Heart left ventricle (tissue), 16 donors: ENCODE data around the gene HAGHL. TPM values are rescaled to one million over a fixed set of nuclear protein-coding genes. Genes with fewer than 3 reads are reported as not detected.

Source experiments
- ATAC-seq, 4 donors: fragments of 200-7000 bp; cut with Tn5 transposase; one replicate each; pipeline ENCODE4 v1.9.1; 2020 to 2022; ENCODE audit warnings: moderate library complexity in 4 of 4, mild to moderate bottlenecking in 3 of 4, moderate number of reproducible peaks in 1 of 4
- DNase-seq, 5 donors: peaks; one replicate each; pipeline ENCODE4 v3.0.0-alpha.2; 2020
- H3K27ac ChIP-seq, 12 donors: fragments of 200-600 bp; sonication (generic) in 4 of 12; one replicate each; pipeline versions ENCODE4 v1.5.0 to v1.8.0; 2016 to 2022; ENCODE audit warnings: mild to moderate bottlenecking in 2 of 12
- H3K27me3 ChIP-seq, 9 donors: fragments of 200-600 bp; sonication (generic) in 2 of 9; one replicate each; pipeline versions ENCODE4 v1.5.1 to v1.8.0; 2016 to 2022; ENCODE audit warnings: mild to moderate bottlenecking in 3 of 9
- H3K36me3 ChIP-seq, 9 donors: fragments of 200-600 bp; sonication (generic) in 2 of 9; one replicate each; pipeline versions ENCODE4 v1.5.0 to v1.8.0; 2018 to 2022; ENCODE audit warnings: mild to moderate bottlenecking in 2 of 9
- H3K4me1 ChIP-seq, 12 donors: fragments of 200-600 bp; sonication (generic) in 4 of 12; one replicate each; pipeline versions ENCODE4 v1.5.0 to v1.8.0; 2016 to 2022; ENCODE audit warnings: mild to moderate bottlenecking in 3 of 12
- H3K4me3 ChIP-seq, 12 donors: fragments of 200-600 bp; sonication (generic) in 4 of 12; one replicate each; pipeline versions ENCODE4 v1.5.0 to v1.8.0; 2017 to 2022; ENCODE audit warnings: mild to moderate bottlenecking in 9 of 12, moderate library complexity in 4 of 12
- H3K9me3 ChIP-seq, 12 donors: fragments of 200-600 bp; sonication (generic) in 4 of 12; one replicate each; pipeline versions ENCODE4 v1.5.0 to v1.8.0; 2016 to 2022; ENCODE audit warnings: mild to moderate bottlenecking in 1 of 12
- POLR2A ChIP-seq, 2 donors: fragments of 450-650 bp; IDR thresholded peaks; one replicate each; pipeline ENCODE4 v1.6.1; 2017; ENCODE audit warnings: antibody characterized with exemption in 2 of 2, mild to moderate bottlenecking in 2 of 2, moderate library complexity in 2 of 2
- WGBS, 4 donors: extraction: QIAGEN DNeasy Blood & Tissue Kit in 2 of 4; methylation state at CpG; one replicate each; pipeline versions ENCODE4 v1.1.5 to v1.1.7; 2013 to 2018; 5-methylcytosine and 5-hydroxymethylcytosine counted together
- intact Hi-C, 10 donors: fragments of 100-400 bp; cut with DNase I; formaldehyde crosslinking; loops; one replicate each; pipeline versions ENCODE4 v1.11.1 to v1.14.2; 2022
- polyA plus RNA-seq, 2 donors: library from polyadenylated mRNA; stranded (reverse); fragments of 200-250 nt; gene quantifications; one replicate each; pipeline ENCODE4 v1.2.3, GENCODE V29; 2013
- total RNA-seq, 9 donors: library from RNA; depleted of rRNA in 2 of 9; stranded (reverse); fragments of >200 nt in 2 of 9; fragmentation: NEBNext Ultra II Directional in 3 of 9; extraction: Animal tissue kit (Norgen Biotek cat#: 25700) in 3 of 9; gene quantifications; one replicate each; pipeline versions ENCODE4 v1.1.0 to v1.2.4, GENCODE V29; 2016 to 2023
- TF ChIP-seq, protein P1 (sequence below), 12 donors: fragments of 200-600 bp; sonication (generic) in 4 of 12; IDR thresholded peaks; one replicate each; pipeline versions ENCODE4 v1.5.0 to v1.8.0; 2018 to 2022; ENCODE audit warnings: antibody characterized with exemption in 12 of 12, mild to moderate bottlenecking in 5 of 12
- donor health status: ischemic (EF 13 %, LVEDD 7.1; RV severe dilation, severe dysfunction).
- donor health status: healthy with polysubstance abuse.
- donor health status: DM: no; HTN: yes; CAD: no.
- donor health status: DM: no; HTN: no; CAD: no.
- donor health status: ischemic (EF 25% LVEDD 6.9; RV normal size, moderate dysfunction).
- donor health status: ischemic (EF 25% LVEDD 5.7; RV mildly dilated, moderate dysfunction).
- donor health status: healthy.
- donor health status: DM: yes; HTN: yes; CAD: no.
- donor health status: ischemic (EF 35%, LVEDD 5.7; RV mildly dilated, moderate dysfunction).
- donor health status: nonischemic (EF 11% LVEDD 7.7; RV severe dilation, severe dysfunction).
- donor health status: DM: yes; HTN: yes; CAD: no.
- donor health status: PGD.
- donor health status: ischemic (EF 29% LVEDD 5.4; RV normal size, mild dysfunction).
- donor health status: nonischemic (EF 23%, LVEDD 6.1; RV moderate dilation, normal function).

Gene HAGHL
- total and polyA plus RNA-seq, 11 donors, result 5.0 to 44.2 (median 11.9) TPM

GRCh38 chr16:729768-730665 is 3.1 kb downstream of the HAGHL start:
- Histone ChIP-seq H3K27ac (no peak overlapping the region), H3K36me3 (peaks cover 0 to 47% (median 34%) of the 10 kb centered on the region in 9 donors), H3K4me1 (peaks cover 8 to 33% (median 22%) of the 10 kb centered on the region in 12 donors), H3K4me3 (no peak overlapping the region), H3K27me3 (peaks cover 0 to 24% (median 0%) of the 10 kb centered on the region in 9 donors), H3K9me3 (no peaks in the 10 kb centered on the region)
- ATAC-seq (no peak), DNase-seq (peak in 3 of 5 donors; percentile 19 to 25 (median 23))
- intact Hi-C loops, result no loop called here
- TF ChIP-seq, protein P1, sequence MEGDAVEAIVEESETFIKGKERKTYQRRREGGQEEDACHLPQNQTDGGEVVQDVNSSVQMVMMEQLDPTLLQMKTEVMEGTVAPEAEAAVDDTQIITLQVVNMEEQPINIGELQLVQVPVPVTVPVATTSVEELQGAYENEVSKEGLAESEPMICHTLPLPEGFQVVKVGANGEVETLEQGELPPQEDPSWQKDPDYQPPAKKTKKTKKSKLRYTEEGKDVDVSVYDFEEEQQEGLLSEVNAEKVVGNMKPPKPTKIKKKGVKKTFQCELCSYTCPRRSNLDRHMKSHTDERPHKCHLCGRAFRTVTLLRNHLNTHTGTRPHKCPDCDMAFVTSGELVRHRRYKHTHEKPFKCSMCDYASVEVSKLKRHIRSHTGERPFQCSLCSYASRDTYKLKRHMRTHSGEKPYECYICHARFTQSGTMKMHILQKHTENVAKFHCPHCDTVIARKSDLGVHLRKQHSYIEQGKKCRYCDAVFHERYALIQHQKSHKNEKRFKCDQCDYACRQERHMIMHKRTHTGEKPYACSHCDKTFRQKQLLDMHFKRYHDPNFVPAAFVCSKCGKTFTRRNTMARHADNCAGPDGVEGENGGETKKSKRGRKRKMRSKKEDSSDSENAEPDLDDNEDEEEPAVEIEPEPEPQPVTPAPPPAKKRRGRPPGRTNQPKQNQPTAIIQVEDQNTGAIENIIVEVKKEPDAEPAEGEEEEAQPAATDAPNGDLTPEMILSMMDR (IDR thresholded peaks at IDR 0.05), result no peak
- TF ChIP-seq POLR2A (IDR thresholded peaks at IDR 0.05), result no peak
- 90 to 95% (median 92%) methylated on average over 17 to 37 of the region's 37 CpGs for WGBS, 4 donors

GRCh38 chr16:730666-731509 is 4.0 kb downstream of the HAGHL start:
- H3K27me3 ChIP-seq, result peaks cover 0 to 24% (median 0%) of the 10 kb centered on the region in 9 donors
- ATAC-seq (no peak), DNase-seq (peak in 3 of 5 donors; percentile 5 to 25 (median 18))
- TF ChIP-seq, protein P1 (IDR thresholded peaks at IDR 0.05), result no peak
- no peak for TF ChIP-seq POLR2A (IDR thresholded peaks at IDR 0.05)
- H3K27ac ChIP-seq, result no peak overlapping the region
- H3K4me3 ChIP-seq, result no peak overlapping the region
- no peaks in the 10 kb centered on the region for H3K9me3 ChIP-seq
- peaks cover 8 to 33% (median 22%) of the 10 kb centered on the region in 12 donors for H3K4me1 ChIP-seq
- WGBS, 4 donors, result 86 to 90% (median 89%) methylated on average over 8 to 22 of the region's 22 CpGs
- peaks cover 0 to 54% (median 43%) of the 10 kb centered on the region in 9 donors for H3K36me3 ChIP-seq
- intact Hi-C loops, result no loop called here

- intact Hi-C loops, result no loop called here
- peaks cover 5 to 19% (median 14%) of the 10 kb centered on the region in 12 donors for H3K4me1 ChIP-seq
- H3K9me3 ChIP-seq, result no peaks in the 10 kb centered on the region
- ATAC-seq, result no peak
- peaks cover 0 to 69% (median 57%) of the 10 kb centered on the region in 9 donors for H3K36me3 ChIP-seq
- peaks cover 0 to 12% (median 0%) of the 10 kb centered on the region in 9 donors for H3K27me3 ChIP-seq
- TF ChIP-seq, protein P1 (IDR thresholded peaks at IDR 0.05), result no peak
- TF ChIP-seq POLR2A (IDR thresholded peaks at IDR 0.05), result no peak
- 95 to 96% (median 96%) methylated on average over 12 of the region's 12 CpGs for WGBS, 4 donors
- no peak for DNase-seq
- no peak overlapping the region for H3K4me3 ChIP-seq
- no peak overlapping the region for H3K27ac ChIP-seq
Measured at GRCh38 chr16:732332-732731, 5.4 kb downstream of the HAGHL start.
